H9 (cell line): ENCODE measurements around the gene CPA4. TPM values are rescaled to one million over a fixed set of nuclear protein-coding genes. Genes with fewer than 3 reads are reported as not detected.

ENCODE experiments used
- DNase-seq: peaks from one replicate; pipeline ENCODE4 v3.0.0-alpha.2; 2017
- H2AFZ ChIP-seq: one replicate; pipeline ENCODE4 v1.6.1; 2013; ENCODE audit warnings: mild to moderate bottlenecking, low read length, control low read depth, moderate library complexity
- H2AK5ac ChIP-seq: 2 replicates; pipeline ENCODE4 v1.6.1; 2013; ENCODE audit warnings: low read length, control low read depth, mixed read lengths; ENCODE audit not compliant: insufficient read length
- H2BK120ac ChIP-seq: one replicate; pipeline ENCODE4 v1.6.1; 2013; ENCODE audit warnings: low read depth, mild to moderate bottlenecking, low read length, control low read depth, inconsistent platforms; ENCODE audit not compliant: poor library complexity, severe bottlenecking
- H2BK12ac ChIP-seq: 2 replicates; pipeline ENCODE4 v1.6.1; 2013; ENCODE audit warnings: low read length, control low read depth, mixed read lengths, low read depth; ENCODE audit not compliant: insufficient read length
- H2BK15ac ChIP-seq: 2 replicates; pipeline ENCODE4 v1.6.1; 2013; ENCODE audit warnings: low read depth, low read length, control low read depth
- H2BK20ac ChIP-seq: one replicate; pipeline ENCODE4 v1.6.1; 2013; ENCODE audit warnings: low read depth, mild to moderate bottlenecking, low read length, control low read depth, inconsistent platforms; ENCODE audit not compliant: poor library complexity, severe bottlenecking
- H2BK5ac ChIP-seq: 2 replicates; pipeline ENCODE4 v1.6.1; 2013; ENCODE audit warnings: low read length, control low read depth, mixed read lengths; ENCODE audit not compliant: insufficient read length
- H3K14ac ChIP-seq: 2 replicates; pipeline ENCODE4 v1.6.1; 2013; ENCODE audit warnings: low read length, control low read depth; ENCODE audit not compliant: insufficient read depth
- H3K18ac ChIP-seq: 2 replicates; pipeline ENCODE4 v1.6.1; 2013; ENCODE audit warnings: low read depth, mild to moderate bottlenecking, mixed read lengths, low read length, control low read depth; ENCODE audit not compliant: insufficient read length
- H3K23ac ChIP-seq: 2 replicates; pipeline ENCODE4 v1.6.1; 2013; ENCODE audit warnings: low read length, control low read depth, mixed read lengths, low read depth; ENCODE audit not compliant: insufficient read length
- H3K23me2 ChIP-seq: 2 replicates; pipeline ENCODE4 v1.6.1; 2013; ENCODE audit warnings: low read depth, mild to moderate bottlenecking, mixed read lengths, low read length, control low read depth; ENCODE audit not compliant: insufficient read length, poor library complexity, severe bottlenecking
- H3K27ac ChIP-seq: 2 replicates; pipeline ENCODE4 v1.5.1; 2013; ENCODE audit warnings: low read length, control low read depth, mixed read lengths, low read depth; ENCODE audit not compliant: insufficient read length
- H3K27me3 ChIP-seq: 2 replicates; pipeline ENCODE4 v1.6.1; 2013; ENCODE audit warnings: low read length, control low read depth, inconsistent platforms; ENCODE audit not compliant: insufficient read depth
- H3K4ac ChIP-seq: 2 replicates; pipeline ENCODE4 v1.6.1; 2013; ENCODE audit warnings: low read depth, mild to moderate bottlenecking, control low read depth, inconsistent platforms, low read length, moderate library complexity
- H3K4me1 ChIP-seq: 2 replicates; pipeline ENCODE4 v1.6.1; 2013; ENCODE audit warnings: low read length, control low read depth, inconsistent platforms; ENCODE audit not compliant: insufficient read depth
- H3K4me2 ChIP-seq: 2 replicates; pipeline ENCODE4 v1.6.1; 2013; ENCODE audit warnings: low read length, control low read depth, mixed read lengths; ENCODE audit not compliant: insufficient read length, insufficient read depth
- H3K56ac ChIP-seq: 2 replicates; pipeline ENCODE4 v1.6.1; 2013; ENCODE audit warnings: low read depth, mild to moderate bottlenecking, mixed read lengths, low read length, control low read depth; ENCODE audit not compliant: insufficient read length
- H3K79me1 ChIP-seq: 2 replicates; pipeline ENCODE4 v1.6.1; 2013; ENCODE audit warnings: low read depth, mild to moderate bottlenecking, moderate library complexity, low read length, control low read depth, inconsistent platforms; ENCODE audit not compliant: insufficient read depth, poor library complexity, severe bottlenecking
- H3K79me2 ChIP-seq: 2 replicates; pipeline ENCODE4 v1.6.1; 2013; ENCODE audit warnings: low read length, control low read depth, inconsistent platforms; ENCODE audit not compliant: insufficient read depth
- H3K9ac ChIP-seq: 2 replicates; pipeline ENCODE4 v1.6.1; 2013; ENCODE audit warnings: low read length, control low read depth, mixed read lengths; ENCODE audit not compliant: insufficient read length; ENCODE audit errors: extremely low read depth
- H3K9me3 ChIP-seq: one replicate; pipeline ENCODE4 v1.6.1; 2013; ENCODE audit warnings: low read depth, low read length, inconsistent platforms; ENCODE audit not compliant: control insufficient read depth
- H3T11ph ChIP-seq: one replicate; pipeline ENCODE4 v1.6.1; 2013; ENCODE audit warnings: mild to moderate bottlenecking, low read length, control low read depth, inconsistent platforms
- H4K20me1 ChIP-seq: one replicate; pipeline ENCODE4 v1.6.1; 2013; ENCODE audit not compliant: control insufficient read depth, insufficient read length, insufficient read depth
- H4K5ac ChIP-seq: 2 replicates; pipeline ENCODE4 v1.6.1; 2013; ENCODE audit warnings: low read depth, mild to moderate bottlenecking, mixed read lengths, low read length, control low read depth; ENCODE audit not compliant: insufficient read length
- H4K8ac ChIP-seq: replicated peaks from 2 replicates; pipeline ENCODE4 v1.6.1; 2013; ENCODE audit warnings: low read length, control low read depth, mixed read lengths, low read depth; ENCODE audit not compliant: insufficient read length
- H4K91ac ChIP-seq: 2 replicates; pipeline ENCODE4 v1.6.1; 2013; ENCODE audit warnings: low read depth, mild to moderate bottlenecking, moderate library complexity, mixed read lengths, low read length, control low read depth; ENCODE audit not compliant: insufficient read length
- H3K27ac Mint-ChIP-seq, 3 experiments: 2 replicates in 2 of 3; 3 replicates in 1 of 3; pipeline ENCODE4 v1.8.0; 2020 to 2021; ENCODE audit warnings: mixed read lengths in 3 of 3, mild to moderate bottlenecking in 1 of 3, moderate library complexity in 1 of 3
- H3K27me3 Mint-ChIP-seq: 2 replicates; pipeline ENCODE4 v1.8.0; 2021; ENCODE audit warnings: low read depth, mild to moderate bottlenecking, moderate library complexity, mixed read lengths
- H3K36me3 Mint-ChIP-seq, 3 experiments: 2 replicates in 2 of 3; 3 replicates in 1 of 3; pipeline ENCODE4 v1.8.0; 2020 to 2021; ENCODE audit warnings: low read depth in 3 of 3, mixed read lengths in 3 of 3; ENCODE audit not compliant: insufficient read depth in 1 of 3
- H3K4me1 Mint-ChIP-seq, 2 experiments: 2 replicates each; pipeline ENCODE4 v1.8.0; 2020; ENCODE audit warnings: mixed read lengths in 2 of 2
- H3K4me3 Mint-ChIP-seq, 2 experiments: 2 replicates in 1 of 2; 3 replicates in 1 of 2; pipeline ENCODE4 v1.8.0; 2020 to 2021; ENCODE audit warnings: mild to moderate bottlenecking in 2 of 2, mixed read lengths in 2 of 2, moderate library complexity in 1 of 2
- H3K9me3 Mint-ChIP-seq, 2 experiments: 2 replicates in 1 of 2; 3 replicates in 1 of 2; pipeline ENCODE4 v1.8.0; 2020; ENCODE audit warnings: mild to moderate bottlenecking in 2 of 2, mixed read lengths in 2 of 2, moderate library complexity in 1 of 2
- CTCF ChIP-seq: fragments of 200-600 bp; sonication (generic); conservative IDR thresholded peaks from 3 replicates; pipeline ENCODE4 v1.8.0; 2021; ENCODE audit warnings: antibody characterized with exemption, mild to moderate bottlenecking
- WGBS: extraction: QIAGEN DNeasy Blood & Tissue Kit; methylation state at CpG from one replicate; pipeline ENCODE4 v1.1.7; 2013; ENCODE audit warnings: missing lambda C conversion rate, low lambda C conversion rate, mixed read lengths; ENCODE audit not compliant: insufficient read length; ENCODE audit errors: extremely low coverage; 5-methylcytosine and 5-hydroxymethylcytosine counted together
- total RNA-seq: library from RNA; stranded (reverse); gene quantifications from 2 replicates; pipeline ENCODE4 v1.2.1, GENCODE V29; 2021

CPA4 gene
- total RNA-seq, 1 experiment from 2014 or later = not detected

- no peaks in the 10 kb centered on the region for H3K36me3 Mint-ChIP-seq
- no peak for DNase-seq
- peaks cover 20 to 25% of the 10 kb centered on the region in 2 experiments for H3K4me1 Mint-ChIP-seq
These were observed 51.4 kb downstream of the CPA4 start, which contains the start of gene CPA5 for GRCh38 chr7:130344271-130344866. TSS of gene CPA5 (plus strand) at chr7:130344816. CDS start at chr7:130346486, 1,670 bp downstream.

More at GRCh38 chr7:130344271-130344866, 51.4 kb downstream of the CPA4 start, which contains the start of gene CPA5:
- Mint-ChIP-seq H3K9me3 (no peaks in the 10 kb centered on the region; a peak in 1 of 5 replicates), H3K4me3 (no peak within 1 kb of the TSS; a peak in 2 of 5 replicates), H3K27me3 (peaks cover 3% of the 10 kb centered on the region), H3K27ac (peak within 1 kb of the TSS; percentile 59 to 83 (median 62); a peak in 4 of 7 replicates)
- no peak within 1 kb of the TSS for H3K56ac ChIP-seq
- no peak for TF ChIP-seq CTCF
- no peak within 1 kb of the TSS for H3K9ac ChIP-seq
- H3T11ph ChIP-seq = no peak within 1 kb of the TSS
- no peak within 1 kb of the TSS for H3K18ac ChIP-seq
- no peak within 1 kb of the TSS for H2BK5ac ChIP-seq
- no peaks in the 10 kb centered on the region for H3K23me2 ChIP-seq
- peaks cover 7% of the 10 kb centered on the region for H3K4me1 ChIP-seq
- no peak within 1 kb of the TSS for H4K91ac ChIP-seq
- H3K9me3 ChIP-seq = no peaks in the 10 kb centered on the region
- no peak within 1 kb of the TSS for H2BK20ac ChIP-seq
- no peak within 1 kb of the TSS for H2BK120ac ChIP-seq
- H2AK5ac ChIP-seq = no peak within 1 kb of the TSS
- no peak within 1 kb of the TSS for H2BK12ac ChIP-seq
- H3K27ac ChIP-seq = no peak within 1 kb of the TSS
- H2AFZ ChIP-seq = no peak within 1 kb of the TSS
- no peaks in the 10 kb centered on the region for H3K79me2 ChIP-seq
- no peak within 1 kb of the TSS for H4K8ac ChIP-seq
- no peak within 1 kb of the TSS for H4K5ac ChIP-seq
- no peak within 1 kb of the TSS for H2BK15ac ChIP-seq
- H3K23ac ChIP-seq = no peak within 1 kb of the TSS
- H3K79me1 ChIP-seq = no peaks in the 10 kb centered on the region
- WGBS = no CpG with 5 or more reads among the region's 5 CpGs
- no peak within 1 kb of the TSS for H3K14ac ChIP-seq
- no peaks in the 10 kb centered on the region for H4K20me1 ChIP-seq
- peak within 1 kb of the TSS; percentile 10 for H3K4me2 ChIP-seq
- no peaks in the 10 kb centered on the region for H3K27me3 ChIP-seq
- no peak within 1 kb of the TSS for H3K4ac ChIP-seq
